ENCODE data around the gene ZXDC.

GRCh38 chr3:126391631-126392030 lies 84.1 kb downstream of the ZXDC start:
- no peak for TF ChIP-seq YY1 (IDR thresholded peaks at IDR 0.05; ENCODE audit: insufficient read depth, insufficient read length)
- no peak for TF ChIP-seq SUZ12 (IDR thresholded peaks at IDR 0.05; ENCODE audit: extremely low read depth, insufficient read depth, insufficient read length)
- no peak for TF ChIP-seq ZNF274 (IDR thresholded peaks at IDR 0.05; ENCODE audit: low read depth, low read length)
